Stimulated activated CD4-positive, alpha-beta T cell treated with anti-CD3 and anti-CD28 coated beads, Interleukin-12 subunit alpha, Interleukin-12 subunit beta, amount 100 ng/mL, for 48 hours (primary cell): ENCODE data around the gene CBX7.

Experiments
- DNase-seq, 3 donors: peaks; one replicate each; pipeline ENCODE4 v3.0.0-alpha.2; 2020; ENCODE audit warnings: low read depth in 2 of 3, low spot score in 1 of 3

CBX7 gene

DNA sequence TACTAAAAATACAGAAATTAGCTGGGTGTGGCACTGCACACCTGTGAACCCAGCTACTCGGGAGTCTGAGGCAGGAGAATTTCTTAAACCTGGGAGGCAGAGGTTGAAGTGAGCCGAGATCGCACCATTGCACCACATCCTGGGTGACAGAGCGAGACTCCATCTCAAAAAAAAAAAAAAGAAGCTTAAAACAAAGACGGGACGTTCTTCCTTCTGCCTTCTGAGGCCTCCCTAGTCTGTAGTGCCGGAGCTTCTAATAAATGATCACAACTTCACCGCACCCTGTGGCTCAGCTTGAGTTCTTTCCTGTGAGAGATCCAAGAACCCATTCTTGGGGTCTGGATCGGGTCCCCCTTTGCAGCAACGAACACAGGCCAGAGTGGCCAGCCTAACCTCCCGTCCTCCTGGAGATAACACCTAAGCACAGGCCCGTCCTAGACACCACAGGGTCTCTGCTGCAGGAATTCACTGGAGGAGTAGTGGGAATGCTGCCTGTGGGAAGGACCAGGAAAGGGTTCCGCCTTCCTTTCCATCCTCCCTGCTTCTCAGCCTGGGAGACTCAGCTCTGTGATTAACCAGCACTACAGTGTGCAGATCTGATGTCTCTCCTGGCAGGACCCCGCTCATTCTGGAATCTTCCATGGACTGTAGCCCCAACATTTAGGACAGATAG, 57.6 kb downstream of the CBX7 start:
- DNase-seq = no peak

- DNase-seq = peak in 1 of 3 donors; percentile 32
Observed at GRCh38 chr22:39092111-39092862, 60.2 kb downstream of the CBX7 start.

DNA sequence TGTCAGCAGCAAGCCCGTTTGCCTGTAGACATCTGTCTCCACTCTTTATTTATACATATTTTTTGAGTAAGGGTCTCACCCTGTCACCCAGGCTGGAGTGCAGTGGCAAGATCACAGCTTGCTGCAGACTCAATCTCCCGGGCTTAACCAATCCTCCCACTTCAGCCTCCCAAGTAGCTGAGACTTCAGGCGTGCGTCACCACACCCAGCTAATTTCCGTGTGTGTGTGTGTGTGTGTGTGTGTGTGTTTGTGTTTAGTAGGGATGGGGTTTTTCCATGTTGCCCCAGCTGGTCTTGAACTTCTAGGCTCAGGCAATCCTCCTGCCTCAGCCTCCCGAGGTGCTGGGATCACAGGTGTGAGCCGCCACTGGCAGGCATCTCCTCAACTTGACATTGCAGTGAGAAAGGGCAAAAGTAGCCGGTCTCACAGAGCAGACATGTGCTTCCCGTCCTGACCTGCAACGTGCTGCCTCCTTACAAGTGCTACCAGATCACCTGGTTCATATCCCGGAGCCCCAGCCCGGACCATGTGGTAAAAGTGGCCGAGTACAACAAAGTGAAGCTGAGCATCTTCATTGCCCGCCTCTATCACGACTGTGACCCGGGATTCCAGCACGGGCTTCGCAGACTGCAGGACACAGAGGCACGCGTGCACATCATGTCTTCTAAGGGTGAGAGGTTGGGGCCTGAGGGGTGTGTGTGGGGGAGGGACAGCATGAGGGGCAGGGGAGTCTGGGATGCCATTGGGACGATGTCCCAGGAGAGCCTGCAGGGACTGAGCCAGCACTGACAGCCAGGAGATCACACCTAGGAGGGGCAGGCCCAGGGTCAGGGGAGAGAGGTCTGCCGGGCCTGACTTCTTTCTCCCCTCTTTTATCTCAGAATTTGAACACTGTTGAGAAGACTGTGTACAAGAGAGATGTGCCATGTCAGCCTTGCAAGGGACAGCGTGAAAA, 61.1 kb downstream of the CBX7 start:
- DNase-seq = peak in 1 of 3 donors; percentile 13

DNA sequence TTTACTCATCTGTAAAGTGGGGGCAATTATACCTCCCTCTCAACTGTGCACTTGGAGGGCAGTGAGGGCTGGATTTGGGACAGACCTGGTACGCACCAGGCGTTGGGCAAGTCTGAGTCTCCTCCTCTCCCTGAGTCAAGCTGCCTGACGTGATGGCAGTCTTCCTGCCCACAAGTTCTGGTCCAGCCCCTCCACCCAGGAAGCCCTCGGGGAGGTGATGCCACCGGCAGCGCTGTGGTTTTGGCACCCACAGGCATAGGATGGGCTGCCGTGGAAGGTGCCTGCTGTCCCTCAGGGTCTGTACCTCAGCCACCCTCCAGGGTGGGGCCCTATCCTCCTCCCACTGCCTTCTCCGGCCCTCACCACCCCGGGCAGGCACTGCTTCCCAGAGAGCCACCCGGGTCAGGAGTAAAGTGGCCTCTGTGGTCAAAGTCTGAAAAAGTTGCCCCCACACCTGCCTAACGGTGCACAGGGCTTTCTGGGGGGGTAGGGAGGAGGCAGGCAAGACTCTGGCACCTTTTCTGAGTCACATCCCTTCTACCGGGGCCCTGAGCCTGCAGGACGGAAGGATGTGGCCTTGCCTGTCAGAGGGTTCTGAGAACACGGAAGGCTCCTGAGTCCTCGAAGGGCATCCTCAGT, 61.9 kb downstream of the CBX7 start:
- DNase-seq = peak; percentile 65 to 78 (median 74)

DNA sequence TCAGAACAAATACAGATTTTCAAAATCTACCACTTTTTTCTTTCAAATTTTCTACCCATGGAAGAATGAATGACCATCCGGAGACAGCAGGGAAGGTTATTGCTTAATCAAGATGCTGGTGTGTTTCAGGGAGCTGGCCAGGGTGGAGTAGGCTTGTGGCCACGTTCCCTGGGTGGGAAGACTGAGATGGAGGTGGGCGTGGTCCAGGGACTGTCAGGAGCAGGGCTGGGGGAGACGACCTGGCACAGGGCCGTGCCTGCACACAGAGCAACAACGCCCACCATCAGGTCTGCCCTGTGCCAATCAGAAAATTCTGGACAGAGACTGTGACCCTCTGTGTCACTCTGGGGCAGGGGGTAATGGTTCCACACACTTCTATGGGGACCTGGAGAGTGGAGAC, 62.6 kb downstream of the CBX7 start:
- no peak for DNase-seq

DNA sequence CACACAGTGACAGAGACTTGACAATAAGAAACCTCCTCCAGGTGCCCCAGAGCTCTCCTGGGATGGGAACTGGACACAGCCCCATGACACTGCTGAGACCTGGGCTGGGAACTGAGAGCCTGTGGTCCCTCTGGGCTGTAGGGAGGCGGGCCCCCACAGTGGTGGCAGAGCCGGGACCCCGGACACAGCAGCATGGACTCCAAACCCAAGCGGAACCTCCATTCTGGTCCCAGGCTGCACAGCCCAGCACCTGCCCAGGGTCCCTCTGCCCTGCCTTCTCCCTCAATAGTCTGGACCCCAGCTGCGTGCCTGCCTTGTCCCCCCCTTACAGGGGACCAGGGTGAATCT, 63.8 kb downstream of the CBX7 start:
- no peak for DNase-seq

- DNase-seq = no peak
Observed at GRCh38 chr22:39087881-39088684, 64.4 kb downstream of the CBX7 start.

DNA sequence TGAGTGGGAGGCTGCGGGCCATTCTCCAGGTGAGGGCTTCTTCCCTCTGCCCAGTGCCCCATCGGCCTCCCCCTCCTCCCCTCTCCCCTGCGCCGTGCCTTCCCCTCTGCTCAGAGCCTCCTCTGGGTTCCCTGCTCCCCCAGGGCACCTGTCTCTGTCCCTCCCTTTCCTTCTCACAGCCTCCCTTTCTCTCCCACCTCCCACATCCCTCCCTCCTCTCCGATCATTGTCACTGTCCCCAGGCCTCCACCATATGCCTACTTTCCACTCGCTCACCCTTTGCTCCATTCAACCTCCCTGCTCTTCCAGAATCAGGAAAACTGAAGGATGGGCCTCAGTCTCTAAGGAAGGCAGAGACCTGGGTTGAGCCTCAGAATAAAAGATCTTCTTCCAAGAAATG, 65.4 kb downstream of the CBX7 start:
- DNase-seq = no peak

GRCh38 chr22:39084666-39085065, 67.8 kb downstream of the CBX7 start:
- DNase-seq = no peak

GRCh38 chr22:39083212-39084165, 69.0 kb downstream of the CBX7 start:
- DNase-seq = no peak

DNA sequence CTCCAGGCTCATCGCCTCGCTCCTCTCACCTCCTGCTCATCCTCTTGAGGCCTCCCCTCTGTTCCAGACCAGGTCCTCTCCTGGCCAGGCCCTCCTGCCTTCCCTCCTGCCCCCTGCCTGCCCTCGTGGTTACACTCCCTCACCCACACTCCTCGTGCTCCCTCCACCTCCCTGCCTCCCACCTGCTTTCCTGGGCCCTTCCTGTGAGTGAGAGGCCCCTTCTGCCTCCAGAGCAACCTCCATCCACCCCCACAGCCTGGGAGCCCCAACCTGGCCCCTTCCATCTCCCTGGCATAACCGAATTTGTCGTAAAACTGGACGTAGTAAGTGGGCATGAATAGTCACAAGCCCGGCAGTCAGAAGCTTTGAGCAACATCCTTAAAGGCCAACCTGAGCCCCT, 70.9 kb downstream of the CBX7 start:
- DNase-seq = no peak

DNA sequence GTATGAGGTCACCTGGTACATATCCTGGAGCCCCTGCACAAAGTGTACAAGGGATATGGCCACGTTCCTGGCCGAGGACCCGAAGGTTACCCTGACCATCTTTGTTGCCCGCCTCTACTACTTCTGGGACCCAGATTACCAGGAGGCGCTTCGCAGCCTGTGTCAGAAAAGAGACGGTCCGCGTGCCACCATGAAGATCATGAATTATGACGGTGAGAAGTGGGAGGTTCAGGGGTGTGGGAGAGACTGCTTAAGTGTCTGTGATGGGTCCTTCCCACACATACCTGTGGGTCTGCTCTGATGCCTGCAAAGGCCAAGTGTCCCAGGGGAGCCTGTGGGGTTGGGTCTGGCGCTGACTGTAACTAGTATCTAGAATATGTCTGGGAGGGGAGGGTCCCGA, 71.5 kb downstream of the CBX7 start:
- DNase-seq = no peak
